HUES48 (cell line): ENCODE measurements around the gene EGFLAM.

ENCODE experiments used
- H3K27ac ChIP-seq: one replicate; pipeline ENCODE4 v1.7.0; 2013; ENCODE audit warnings: low read depth, low read length, inconsistent platforms
- H3K27me3 ChIP-seq: 2 replicates; pipeline ENCODE4 v1.6.1; 2013; ENCODE audit warnings: mild to moderate bottlenecking, low read length; ENCODE audit not compliant: control insufficient read depth, insufficient read depth
- H3K36me3 ChIP-seq: 2 replicates; pipeline ENCODE4 v1.6.1; 2013; ENCODE audit warnings: low read length; ENCODE audit not compliant: control insufficient read depth, insufficient read depth
- H3K4me1 ChIP-seq: 2 replicates; pipeline ENCODE4 v1.6.1; 2013; ENCODE audit warnings: mild to moderate bottlenecking, low read length; ENCODE audit not compliant: control insufficient read depth, insufficient read depth
- H3K4me3 ChIP-seq: 2 replicates; pipeline ENCODE4 v1.5.1; 2013; ENCODE audit warnings: mild to moderate bottlenecking, low read depth, low read length
- H3K9ac ChIP-seq: 2 replicates; pipeline ENCODE4 v1.6.1; 2013; ENCODE audit warnings: mild to moderate bottlenecking, low read depth, low read length, moderate library complexity
- H3K9me3 ChIP-seq: 2 replicates; pipeline ENCODE4 v1.6.1; 2013; ENCODE audit warnings: low read length; ENCODE audit not compliant: control insufficient read depth, insufficient read depth

The EGFLAM gene

GRCh38 chr5:38375423-38375822 is 117.1 kb downstream of the EGFLAM start:
- H3K36me3 ChIP-seq, result no peaks in the 10 kb centered on the region
- no peaks in the 10 kb centered on the region for H3K9me3 ChIP-seq
- peaks cover 11% of the 10 kb centered on the region; the same call in 1 of the 2 replicates for H3K27me3 ChIP-seq
- H3K27ac ChIP-seq, result no peak overlapping the region
- peaks cover 14% of the 10 kb centered on the region for H3K4me1 ChIP-seq
- no peak overlapping the region for H3K4me3 ChIP-seq
- H3K9ac ChIP-seq, result no peak overlapping the region

DNA sequence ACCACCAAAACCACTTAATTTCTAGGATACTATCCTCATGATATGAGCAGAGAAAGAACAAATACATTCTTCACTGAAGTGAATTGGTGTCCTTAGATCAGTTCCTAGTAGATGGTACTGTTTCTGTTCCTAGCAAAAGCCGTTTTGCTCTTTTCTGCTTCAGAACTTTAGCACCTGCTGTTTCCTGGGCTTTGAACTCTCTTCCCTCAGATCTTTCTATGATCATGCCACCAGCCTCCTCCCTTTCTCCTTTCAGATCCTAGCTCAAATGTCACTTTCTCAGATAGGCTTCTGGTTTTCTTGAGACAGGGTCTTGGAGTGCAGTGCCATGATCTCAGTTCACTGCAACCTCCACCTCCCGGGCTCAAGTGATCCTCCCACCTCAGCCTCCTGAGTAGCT is 118.0 kb downstream of the EGFLAM start:
- no peak overlapping the region for H3K27ac ChIP-seq
- no peaks in the 10 kb centered on the region for H3K9me3 ChIP-seq
- H3K27me3 ChIP-seq, result peaks cover 11% of the 10 kb centered on the region; the same call in 1 of the 2 replicates
- H3K4me3 ChIP-seq, result no peak overlapping the region
- peaks cover 24% of the 10 kb centered on the region for H3K4me1 ChIP-seq
- H3K9ac ChIP-seq, result no peak overlapping the region
- no peaks in the 10 kb centered on the region for H3K36me3 ChIP-seq

DNA sequence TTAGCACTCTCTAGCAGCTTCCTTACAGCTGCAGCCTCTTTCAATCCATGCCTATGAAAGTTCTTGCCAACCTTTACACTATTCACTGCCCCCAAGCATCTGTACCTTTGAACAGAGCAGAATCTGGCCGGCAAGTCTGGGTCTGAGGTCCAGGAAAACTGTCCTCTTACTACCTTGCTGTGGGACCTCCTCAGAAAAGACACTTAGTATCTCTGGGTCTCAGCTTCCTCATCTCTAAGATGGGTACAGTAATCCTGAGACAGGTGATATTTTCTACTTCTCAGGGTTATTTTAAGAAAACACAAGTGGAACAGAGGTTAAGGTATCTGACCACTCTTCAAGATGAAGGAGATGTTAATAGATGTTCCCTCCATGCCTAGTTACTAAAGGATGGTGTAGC is 120.2 kb downstream of the EGFLAM start:
- no peaks in the 10 kb centered on the region for H3K9me3 ChIP-seq
- no peak overlapping the region for H3K4me3 ChIP-seq
- no peaks in the 10 kb centered on the region for H3K36me3 ChIP-seq
- peaks cover 11% of the 10 kb centered on the region; the same call in 1 of the 2 replicates for H3K27me3 ChIP-seq
- no peak overlapping the region for H3K9ac ChIP-seq
- H3K4me1 ChIP-seq, result peaks cover 25% of the 10 kb centered on the region
- H3K27ac ChIP-seq, result no peak overlapping the region

GRCh38 chr5:38379350-38379937 is 121.1 kb downstream of the EGFLAM start:
- peaks cover 25% of the 10 kb centered on the region for H3K4me1 ChIP-seq
- H3K9me3 ChIP-seq, result no peaks in the 10 kb centered on the region
- no peak overlapping the region for H3K9ac ChIP-seq
- peak overlapping the region; percentile 71 for H3K27ac ChIP-seq
- H3K4me3 ChIP-seq, result no peak overlapping the region
- no peaks in the 10 kb centered on the region for H3K36me3 ChIP-seq
- H3K27me3 ChIP-seq, result peaks cover 8% of the 10 kb centered on the region; the same call in 1 of the 2 replicates

GRCh38 chr5:38380537-38380936 is 122.2 kb downstream of the EGFLAM start:
- peaks cover 25% of the 10 kb centered on the region for H3K4me1 ChIP-seq
- no peak overlapping the region for H3K4me3 ChIP-seq
- H3K9me3 ChIP-seq, result no peaks in the 10 kb centered on the region
- H3K9ac ChIP-seq, result no peak overlapping the region
- H3K27ac ChIP-seq, result peak overlapping the region; percentile 71
- peaks cover 8% of the 10 kb centered on the region; the same call in 1 of the 2 replicates for H3K27me3 ChIP-seq
- H3K36me3 ChIP-seq, result no peaks in the 10 kb centered on the region

DNA sequence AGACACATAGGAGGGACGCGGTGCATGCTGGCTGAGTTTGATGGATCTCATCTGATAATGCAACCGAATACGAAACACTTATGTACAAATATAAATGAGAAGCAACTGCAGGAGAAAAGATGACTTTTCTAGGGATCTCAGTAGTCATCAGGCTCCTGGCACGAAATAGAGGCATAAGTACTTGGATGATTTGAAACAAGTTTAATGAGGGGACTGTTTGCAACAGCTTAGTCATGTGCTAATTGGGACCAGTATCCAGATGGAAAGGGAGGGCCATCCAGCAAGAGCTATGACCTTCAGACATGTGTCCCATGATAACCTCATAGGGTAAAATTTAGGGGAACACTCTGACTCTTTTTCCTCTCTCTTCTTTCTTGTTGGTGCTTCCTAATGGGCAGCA is 123.0 kb downstream of the EGFLAM start:
- no peaks in the 10 kb centered on the region for H3K36me3 ChIP-seq
- H3K9ac ChIP-seq, result no peak overlapping the region
- no peak overlapping the region for H3K27ac ChIP-seq
- peaks cover 25% of the 10 kb centered on the region for H3K4me1 ChIP-seq
- no peak overlapping the region for H3K4me3 ChIP-seq
- H3K27me3 ChIP-seq, result peaks cover 8% of the 10 kb centered on the region; the same call in 1 of the 2 replicates
- H3K9me3 ChIP-seq, result no peaks in the 10 kb centered on the region

DNA sequence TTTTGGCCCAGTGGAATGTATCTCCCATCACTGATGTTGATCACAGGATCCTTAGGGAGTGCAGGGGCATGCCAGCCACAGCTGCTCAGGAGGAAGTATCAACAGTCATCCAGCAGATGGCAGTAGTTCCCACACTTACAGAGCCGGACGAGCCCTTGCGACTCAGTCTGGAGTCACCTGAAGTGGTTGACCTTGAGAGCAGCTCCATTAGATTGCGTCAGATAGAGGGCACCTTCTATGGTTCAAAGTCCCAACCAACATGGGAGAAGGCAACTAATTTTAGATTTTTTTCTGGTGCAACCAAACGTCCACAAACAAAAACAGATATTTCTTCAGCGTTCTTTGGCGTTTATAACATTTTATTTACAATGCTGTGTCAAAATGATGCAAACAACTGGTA is 124.5 kb downstream of the EGFLAM start:
- Histone ChIP-seq H3K9me3 (no peaks in the 10 kb centered on the region), H3K9ac (no peak overlapping the region), H3K4me1 (peaks cover 25% of the 10 kb centered on the region), H3K27ac (no peak overlapping the region), H3K4me3 (no peak overlapping the region), H3K27me3 (peaks cover 4% of the 10 kb centered on the region; the same call in 1 of the 2 replicates), H3K36me3 (no peaks in the 10 kb centered on the region)

- peaks cover 25% of the 10 kb centered on the region for H3K4me1 ChIP-seq
- H3K27me3 ChIP-seq, result no peaks in the 10 kb centered on the region
- no peaks in the 10 kb centered on the region for H3K36me3 ChIP-seq
- H3K27ac ChIP-seq, result no peak overlapping the region
- H3K9me3 ChIP-seq, result no peaks in the 10 kb centered on the region
- no peak overlapping the region for H3K4me3 ChIP-seq
- no peak overlapping the region for H3K9ac ChIP-seq
These were observed 125.3 kb downstream of the EGFLAM start for GRCh38 chr5:38383701-38384100.

GRCh38 chr5:38384396-38384795 is 126.0 kb downstream of the EGFLAM start:
- Histone ChIP-seq H3K4me1 (peaks cover 21% of the 10 kb centered on the region), H3K9me3 (no peaks in the 10 kb centered on the region), H3K27me3 (no peaks in the 10 kb centered on the region), H3K36me3 (no peaks in the 10 kb centered on the region), H3K27ac (no peak overlapping the region), H3K9ac (no peak overlapping the region), H3K4me3 (no peak overlapping the region)

- Histone ChIP-seq H3K9me3 (no peaks in the 10 kb centered on the region), H3K4me3 (no peak overlapping the region), H3K27ac (no peak overlapping the region), H3K36me3 (no peaks in the 10 kb centered on the region), H3K9ac (no peak overlapping the region), H3K4me1 (no peaks in the 10 kb centered on the region), H3K27me3 (no peaks in the 10 kb centered on the region)
These were observed 128.8 kb downstream of the EGFLAM start for GRCh38 chr5:38387161-38387560.

GRCh38 chr5:38393636-38394035 is 135.3 kb downstream of the EGFLAM start:
- Histone ChIP-seq H3K9ac (no peak overlapping the region), H3K36me3 (no peaks in the 10 kb centered on the region), H3K27ac (no peak overlapping the region), H3K4me3 (no peak overlapping the region), H3K27me3 (no peaks in the 10 kb centered on the region), H3K4me1 (no peaks in the 10 kb centered on the region), H3K9me3 (no peaks in the 10 kb centered on the region)
